Neuronal stem cell (in vitro differentiated cells): Measurements from ENCODE around the gene CXCR6.

Experiments
- DNase-seq: peaks from one replicate; pipeline ENCODE4 v3.0.0-alpha.2; 2013; ENCODE audit warnings: low spot score
- H2AFZ ChIP-seq: one replicate; pipeline ENCODE4 v1.6.1; 2013; ENCODE audit warnings: mild to moderate bottlenecking, low read length, inconsistent platforms
- H2AK5ac ChIP-seq: 2 replicates; pipeline ENCODE4 v1.6.1; 2013; ENCODE audit warnings: low read depth, mild to moderate bottlenecking, inconsistent platforms, low read length, moderate library complexity, mixed read lengths
- H2BK120ac ChIP-seq: 2 replicates; pipeline ENCODE4 v1.6.1; 2013; ENCODE audit warnings: low read depth, mild to moderate bottlenecking, inconsistent platforms, low read length, moderate library complexity, mixed read lengths
- H2BK12ac ChIP-seq: one replicate; pipeline ENCODE4 v1.6.1; 2013; ENCODE audit warnings: low read length, inconsistent platforms
- H2BK15ac ChIP-seq: 2 replicates; pipeline ENCODE4 v1.6.1; 2013; ENCODE audit warnings: mild to moderate bottlenecking, low read length, inconsistent platforms, mixed read lengths
- H2BK5ac ChIP-seq: one replicate; pipeline ENCODE4 v1.6.1; 2013; ENCODE audit warnings: inconsistent platforms, mild to moderate bottlenecking, low read length, moderate library complexity
- H3K14ac ChIP-seq: one replicate; pipeline ENCODE4 v1.6.1; 2013; ENCODE audit warnings: low read length, inconsistent platforms
- H3K18ac ChIP-seq: 2 replicates; pipeline ENCODE4 v1.6.1; 2013; ENCODE audit warnings: low read length, inconsistent platforms
- H3K23ac ChIP-seq: 2 replicates; pipeline ENCODE4 v1.6.1; 2013; ENCODE audit warnings: low read depth, mild to moderate bottlenecking, mixed read lengths, low read length, inconsistent platforms; ENCODE audit not compliant: poor library complexity
- H3K27ac ChIP-seq: replicated peaks from 3 replicates; pipeline ENCODE4 v1.5.1; 2013; ENCODE audit warnings: low read length, inconsistent platforms
- H3K27me3 ChIP-seq, 3 experiments: 2 replicates each; pipeline ENCODE4 v1.6.1; 2013; ENCODE audit warnings: low read length in 3 of 3, mild to moderate bottlenecking in 2 of 3, inconsistent platforms in 1 of 3, low read depth in 1 of 3, mixed read lengths in 1 of 3, moderate library complexity in 1 of 3; ENCODE audit not compliant: control insufficient read depth in 3 of 3, insufficient read depth in 3 of 3
- H3K36me3 ChIP-seq, 2 donors: replicated peaks in 1 of 2; 2 replicates each; pipeline ENCODE4 v1.6.1; 2013; ENCODE audit warnings: low read length in 2 of 2; ENCODE audit not compliant: control insufficient read depth in 2 of 2, insufficient read depth in 2 of 2
- H3K4ac ChIP-seq: 2 replicates; pipeline ENCODE4 v1.6.1; 2013; ENCODE audit warnings: inconsistent platforms, mild to moderate bottlenecking, low read length, moderate library complexity
- H3K4me1 ChIP-seq, 2 donors: 1 replicate in 1 of 2; 2 replicates in 1 of 2; pipeline ENCODE4 v1.6.1; 2013; ENCODE audit warnings: low read length in 2 of 2, low read depth in 1 of 2; ENCODE audit not compliant: control insufficient read depth in 2 of 2, insufficient read depth in 1 of 2
- H3K4me2 ChIP-seq: one replicate; pipeline ENCODE4 v1.6.1; 2013; ENCODE audit warnings: mild to moderate bottlenecking, low read length, inconsistent platforms; ENCODE audit not compliant: insufficient read depth, poor library complexity, severe bottlenecking
- H3K4me3 ChIP-seq, 2 donors: 2 replicates each; pipeline ENCODE4 v1.5.1; 2013; ENCODE audit warnings: low read length in 2 of 2, mild to moderate bottlenecking in 2 of 2, inconsistent platforms in 1 of 2, moderate library complexity in 1 of 2
- H3K79me1 ChIP-seq: one replicate; pipeline ENCODE4 v1.6.1; 2013; ENCODE audit warnings: low read depth, mild to moderate bottlenecking, inconsistent platforms, low read length, moderate library complexity
- H3K9ac ChIP-seq: one replicate; pipeline ENCODE4 v1.6.1; 2013; ENCODE audit warnings: mild to moderate bottlenecking, low read depth, low read length, inconsistent platforms; ENCODE audit not compliant: poor library complexity
- H3K9me3 ChIP-seq, 2 donors: replicated peaks in 1 of 2; 2 replicates each; pipeline versions ENCODE3 to v1.6.1; 2013; ENCODE audit warnings: low read length in 2 of 2, mild to moderate bottlenecking in 2 of 2, inconsistent platforms in 1 of 2, low read depth in 1 of 2, mixed read lengths in 1 of 2, moderate library complexity in 1 of 2; ENCODE audit not compliant: control insufficient read depth in 2 of 2, insufficient read depth in 1 of 2
- H4K8ac ChIP-seq: one replicate; pipeline ENCODE4 v1.6.1; 2013; ENCODE audit warnings: low read depth, mild to moderate bottlenecking, inconsistent platforms, low read length, moderate library complexity
- H4K91ac ChIP-seq: one replicate; pipeline ENCODE4 v1.6.1; 2013; ENCODE audit warnings: low read length, low read depth, mild to moderate bottlenecking, inconsistent platforms; ENCODE audit not compliant: poor library complexity
- WGBS, 2 donors: extraction: QIAGEN DNeasy Blood & Tissue Kit; methylation state at CpG; one replicate each; pipeline ENCODE4 v1.1.7; 2013; ENCODE audit warnings: missing lambda C conversion rate in 2 of 2, mixed read lengths in 1 of 2; ENCODE audit not compliant: insufficient read length in 2 of 2, insufficient replicate concordance in 1 of 2; ENCODE audit errors: extremely low coverage in 2 of 2; 5-methylcytosine and 5-hydroxymethylcytosine counted together

Gene CXCR6

DNA sequence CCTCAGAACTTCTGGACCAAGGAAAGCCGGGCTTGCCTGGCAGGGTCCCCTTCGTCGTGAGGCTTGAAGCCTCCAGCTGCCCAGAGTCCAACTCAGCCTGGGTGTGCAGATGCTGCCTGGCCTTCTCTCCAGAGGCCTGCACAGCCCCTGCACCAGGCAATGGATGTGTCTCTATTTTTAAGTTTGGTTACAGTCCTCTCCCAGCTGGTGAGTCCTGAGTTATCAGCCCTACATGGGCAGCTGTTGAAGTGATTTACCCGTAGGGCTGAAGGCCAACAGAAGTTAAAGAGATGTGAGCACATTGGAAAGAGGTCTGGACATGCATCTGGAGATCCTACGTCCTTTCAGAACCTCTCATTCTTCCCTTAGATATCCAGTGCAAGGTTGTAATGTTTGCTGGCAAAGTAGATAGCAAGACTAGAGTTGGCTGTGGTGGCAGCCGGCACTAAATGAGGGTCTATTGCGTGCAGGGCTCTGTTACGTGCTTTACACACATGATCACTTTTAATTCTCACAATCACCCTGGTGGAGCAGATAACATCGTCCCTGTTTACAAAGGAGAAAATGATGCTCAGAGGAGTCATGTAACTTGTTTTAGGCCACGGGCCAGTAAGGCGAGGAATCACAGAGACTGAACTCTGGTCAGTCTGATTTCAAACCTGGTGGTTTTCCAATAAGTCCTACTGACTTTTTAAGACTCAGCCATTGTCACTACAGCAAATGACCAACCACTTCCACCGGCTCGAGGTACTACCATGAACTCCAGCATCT is 42.5 kb downstream of the CXCR6 start:
- Histone ChIP-seq H3K79me1 (no peaks in the 10 kb centered on the region), H2BK5ac (no peak overlapping the region), H4K8ac (no peak overlapping the region), H3K18ac (no peak overlapping the region), H2AFZ (no peak overlapping the region), H2BK12ac (no peak overlapping the region), H3K9ac (no peak overlapping the region), H3K36me3 (peaks cover 16 to 48% of the 10 kb centered on the region in 2 donors), H3K4me1 (peaks cover 3 to 6% of the 10 kb centered on the region in 2 donors), H3K14ac (no peak overlapping the region), H3K4me2 (no peak overlapping the region), H3K4ac (no peak overlapping the region), H3K27me3 (no peaks in the 10 kb centered on the region), H3K23ac (no peak overlapping the region), H3K4me3 (no peak overlapping the region), H2AK5ac (no peak overlapping the region), H2BK120ac (no peak overlapping the region), H4K91ac (no peak overlapping the region), H3K27ac (no peak overlapping the region), H3K9me3 (no peaks in the 10 kb centered on the region), H2BK15ac (no peak overlapping the region)
- no CpG with 5 or more reads among the region's 13 CpGs for WGBS, 2 donors
- DNase-seq = no peak

DNA sequence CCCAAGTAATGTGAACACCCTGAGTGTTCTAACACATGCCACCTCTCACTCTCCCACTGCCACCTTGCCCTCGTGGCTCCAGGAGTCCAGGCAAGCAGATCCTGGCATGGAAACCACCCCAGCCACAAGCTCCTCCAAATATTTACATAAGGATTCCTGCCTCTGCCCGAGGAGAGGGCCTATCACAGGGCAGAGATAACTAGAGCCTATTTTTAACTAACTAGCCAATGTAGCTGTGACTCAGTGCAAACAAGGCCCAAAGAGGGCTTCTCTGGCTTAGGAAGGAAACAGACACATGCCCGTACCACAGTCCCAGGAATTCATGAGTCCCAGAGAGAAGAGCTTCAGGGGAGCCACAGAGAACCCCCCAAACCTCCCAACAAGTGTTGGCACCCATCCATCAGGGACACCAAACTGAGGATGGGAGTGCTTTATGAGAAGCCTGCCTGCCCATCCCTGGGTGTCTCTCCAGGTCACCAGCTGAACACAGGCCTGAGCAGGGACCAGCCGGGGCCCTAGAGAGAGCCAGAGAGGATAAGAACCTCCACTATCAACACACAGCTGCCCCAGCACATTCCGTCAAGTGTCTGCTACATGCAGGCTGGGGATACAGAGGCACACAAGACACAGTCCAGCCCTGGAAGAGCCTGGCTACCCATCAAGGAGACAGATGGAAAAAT is 43.2 kb downstream of the CXCR6 start:
- Histone ChIP-seq H2AFZ (no peak overlapping the region), H3K79me1 (peaks cover 2% of the 10 kb centered on the region), H3K36me3 (peaks cover 16 to 40% of the 10 kb centered on the region in 2 donors), H3K9ac (no peak overlapping the region), H3K23ac (no peak overlapping the region), H3K4me2 (no peak overlapping the region), H3K14ac (no peak overlapping the region), H2BK120ac (no peak overlapping the region), H2BK5ac (no peak overlapping the region), H3K18ac (no peak overlapping the region), H2AK5ac (no peak overlapping the region), H3K4me1 (peaks cover 3 to 6% of the 10 kb centered on the region in 2 donors), H3K27me3 (no peaks in the 10 kb centered on the region), H3K9me3 (no peaks in the 10 kb centered on the region), H2BK12ac (no peak overlapping the region), H4K8ac (no peak overlapping the region), H3K4me3 (no peak overlapping the region), H4K91ac (no peak overlapping the region), H2BK15ac (no peak overlapping the region), H3K4ac (no peak overlapping the region), H3K27ac (no peak overlapping the region)
- WGBS, 2 donors = no CpG with 5 or more reads among the region's 5 CpGs
- DNase-seq = no peak

DNA sequence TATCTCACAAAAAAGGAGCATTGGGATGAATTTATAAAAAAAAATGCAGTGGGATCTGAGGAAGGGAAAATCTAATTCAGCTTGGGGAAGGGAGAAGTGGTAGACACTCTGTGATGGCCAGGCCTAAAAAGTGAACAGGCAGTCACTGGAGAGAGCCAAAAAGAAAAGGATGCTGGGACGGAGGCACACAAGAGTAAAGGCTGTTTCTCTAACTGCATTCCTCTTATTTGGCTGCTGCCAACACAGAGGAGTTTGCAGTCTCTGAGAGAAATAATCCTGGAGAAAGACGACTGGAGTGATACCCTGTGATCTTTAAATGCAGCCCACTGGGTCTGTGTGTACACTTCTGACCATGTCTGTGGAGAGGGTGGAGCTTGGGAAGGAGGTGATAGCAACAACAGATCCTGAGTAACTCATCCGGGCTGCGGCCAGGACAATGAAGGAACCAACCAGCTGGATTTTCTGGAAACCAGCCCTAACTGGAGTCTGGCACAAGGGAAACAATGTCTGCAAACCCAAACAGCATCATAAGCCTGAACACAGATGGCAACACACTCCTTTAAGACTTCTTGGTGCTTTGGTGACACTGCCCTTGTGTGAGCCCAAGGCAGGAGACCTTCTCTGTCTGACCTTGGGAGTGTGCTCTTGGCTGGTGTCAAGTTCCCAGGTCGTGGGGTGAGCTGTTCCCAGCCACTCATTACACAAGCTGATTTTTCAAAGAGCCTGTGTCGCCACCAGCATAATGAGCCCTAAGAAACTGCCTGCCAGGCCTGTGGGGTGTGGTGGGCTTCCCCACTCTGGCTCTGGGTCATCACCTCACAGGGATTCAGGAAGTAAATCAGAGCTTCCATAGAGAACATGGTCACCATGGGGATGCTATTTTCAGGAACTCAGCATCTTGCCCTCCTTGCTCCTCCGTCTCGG is 44.4 kb downstream of the CXCR6 start:
- WGBS, 2 donors = no CpG with 5 or more reads among the region's 8 CpGs
- H3K18ac ChIP-seq = no peak overlapping the region
- H3K27ac ChIP-seq = no peak overlapping the region
- H3K14ac ChIP-seq = no peak overlapping the region
- peaks cover 16 to 29% of the 10 kb centered on the region in 2 donors for H3K36me3 ChIP-seq
- no peak overlapping the region for H2BK5ac ChIP-seq
- H3K4ac ChIP-seq = no peak overlapping the region
- no peak overlapping the region for H2BK15ac ChIP-seq
- H2BK12ac ChIP-seq = no peak overlapping the region
- no peaks in the 10 kb centered on the region for H3K27me3 ChIP-seq
- peaks cover 3 to 6% of the 10 kb centered on the region in 2 donors for H3K4me1 ChIP-seq
- H3K79me1 ChIP-seq = peaks cover 3% of the 10 kb centered on the region
- no peak overlapping the region for H3K9ac ChIP-seq
- H3K4me2 ChIP-seq = no peak overlapping the region
- H2AFZ ChIP-seq = no peak overlapping the region
- no peak overlapping the region for H3K23ac ChIP-seq
- no peak for DNase-seq
- H3K9me3 ChIP-seq = no peaks in the 10 kb centered on the region
- H4K8ac ChIP-seq = no peak overlapping the region
- H3K4me3 ChIP-seq = no peak overlapping the region
- H2AK5ac ChIP-seq = no peak overlapping the region
- H4K91ac ChIP-seq = no peak overlapping the region
- H2BK120ac ChIP-seq = no peak overlapping the region
